OCI-LY1 (cell line): Measurements from ENCODE around the gene FHIT.

Experiments used
- H2AFZ ChIP-seq: fragments of 200-600 bp; sonication (generic), shearing (Covaris generic); 2 replicates; pipeline ENCODE4 v1.6.0; 2014; ENCODE audit warnings: antibody characterized with exemption, mild to moderate bottlenecking, low read length
- H3F3A ChIP-seq: fragments of 200-600 bp; sonication (generic), shearing (Covaris generic); 2 replicates; pipeline ENCODE4 v1.6.0; 2014; ENCODE audit warnings: mild to moderate bottlenecking, antibody characterized with exemption, low read length, moderate library complexity; ENCODE audit not compliant: insufficient read depth
- H3K27ac ChIP-seq: fragments of 200-600 bp; sonication (generic); 2 replicates; pipeline ENCODE4 v1.5.1; 2014; ENCODE audit warnings: low read length, mixed run types, mild to moderate bottlenecking, low read depth; ENCODE audit not compliant: poor library complexity, severe bottlenecking
- H3K27me3 ChIP-seq: fragments of 200-600 bp; sonication (generic); 2 replicates; pipeline ENCODE4 v1.6.0; 2014; ENCODE audit warnings: antibody characterized with exemption, mild to moderate bottlenecking, low read length, moderate library complexity; ENCODE audit not compliant: insufficient read depth
- H3K36me3 ChIP-seq: fragments of 200-600 bp; sonication (generic); 2 replicates; pipeline ENCODE4 v1.6.1; 2014; ENCODE audit warnings: mild to moderate bottlenecking, antibody characterized with exemption, low read length, moderate library complexity, mixed read lengths; ENCODE audit not compliant: insufficient read depth
- H3K4me1 ChIP-seq: fragments of 200-600 bp; sonication (generic); 2 replicates; pipeline ENCODE4 v1.5.1; 2014; ENCODE audit warnings: mild to moderate bottlenecking, low read length, moderate library complexity; ENCODE audit not compliant: insufficient read depth, severe bottlenecking
- H3K4me2 ChIP-seq: fragments of 200-600 bp; sonication (generic), shearing (Covaris generic); 2 replicates; pipeline ENCODE4 v1.6.1; 2014; ENCODE audit warnings: low read length
- H3K4me3 ChIP-seq: fragments of 200-600 bp; sonication (generic); 2 replicates; pipeline ENCODE4 v1.5.1; 2014; ENCODE audit warnings: low read length, low read depth, mild to moderate bottlenecking, mixed read lengths; ENCODE audit not compliant: poor library complexity, severe bottlenecking
- H3K79me2 ChIP-seq: fragments of 200-600 bp; shearing (Covaris generic); 2 replicates; pipeline ENCODE4 v1.6.1; 2016; ENCODE audit warnings: mixed run types, low read length, mixed read lengths; ENCODE audit not compliant: insufficient read depth
- H3K9ac ChIP-seq: fragments of 200-600 bp; sonication (generic), shearing (Covaris generic); 2 replicates; pipeline ENCODE4 v1.6.1; 2014; ENCODE audit warnings: mild to moderate bottlenecking, low read length, mixed read lengths
- H3K9me2 ChIP-seq: fragments of 200-600 bp; sonication (generic), shearing (Covaris generic); 2 replicates; pipeline ENCODE4 v1.6.1; 2014; ENCODE audit warnings: low read depth, mild to moderate bottlenecking, low read length, mixed read lengths
- H3K9me3 ChIP-seq: fragments of 200-600 bp; shearing (Covaris generic); 2 replicates; pipeline ENCODE4 v1.6.1; 2014; ENCODE audit warnings: low read length, mixed read lengths
- H4K20me1 ChIP-seq: fragments of 200-600 bp; sonication (generic), shearing (Covaris generic); 2 replicates; pipeline ENCODE4 v1.6.0; 2016; ENCODE audit warnings: mild to moderate bottlenecking, low read length; ENCODE audit not compliant: insufficient read depth
- CTCF ChIP-seq: fragments of 200-600 bp; sonication (generic), shearing (Covaris generic); IDR thresholded peaks from 2 replicates; pipeline ENCODE4 v1.5.1; 2017; ENCODE audit warnings: mild to moderate bottlenecking, antibody characterized with exemption, low read length, moderate library complexity, mixed read lengths
- EZH2 ChIP-seq: fragments of 200-600 bp; sonication (generic), shearing (Covaris generic); IDR thresholded peaks from 2 replicates; pipeline ENCODE4 v1.8.0; 2017; ENCODE audit warnings: borderline replicate concordance, mixed run types, mild to moderate bottlenecking, antibody characterized with exemption, low read length, moderate library complexity, mixed read lengths

The FHIT gene

DNA sequence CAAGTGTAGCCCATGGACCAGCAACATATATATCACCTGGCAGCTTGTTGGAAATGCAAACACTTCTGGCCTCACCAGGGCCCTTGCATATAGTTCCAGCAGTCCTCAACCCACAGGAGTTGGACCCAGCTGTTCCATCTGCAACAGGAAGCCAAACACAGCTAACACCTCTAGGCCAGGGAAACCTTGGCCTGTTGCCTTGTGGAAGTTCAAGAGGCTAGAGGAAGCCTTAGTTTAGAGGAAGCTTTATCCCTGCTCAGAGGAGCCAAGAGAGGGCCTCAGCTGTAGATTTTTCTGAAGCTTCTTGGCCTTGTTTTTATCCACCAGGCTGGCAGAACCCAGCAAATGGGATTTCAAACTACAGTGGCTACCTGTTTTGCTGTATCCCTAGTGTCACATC lies 11.4 kb downstream of the FHIT start:
- H3F3A ChIP-seq, result no peaks in the 10 kb centered on the region

GRCh38 chr3:61237858-61238257 lies 13.4 kb downstream of the FHIT start:
- no peaks in the 10 kb centered on the region for H4K20me1 ChIP-seq
- no peaks in the 10 kb centered on the region for H3K27me3 ChIP-seq
- no peak overlapping the region for H3K27ac ChIP-seq
- no peak overlapping the region for H2AFZ ChIP-seq
- H3K4me1 ChIP-seq, result peaks cover 9% of the 10 kb centered on the region
- H3K79me2 ChIP-seq, result no peaks in the 10 kb centered on the region
- H3F3A ChIP-seq, result no peaks in the 10 kb centered on the region
- H3K9me2 ChIP-seq, result no peaks in the 10 kb centered on the region
- no peak overlapping the region for H3K4me2 ChIP-seq
- no peaks in the 10 kb centered on the region for H3K36me3 ChIP-seq
- no peak overlapping the region for H3K9ac ChIP-seq
- H3K9me3 ChIP-seq, result no peaks in the 10 kb centered on the region
- TF ChIP-seq EZH2, result no peak
- no peak overlapping the region for H3K4me3 ChIP-seq

More for the DNA sequence above, 11.4 kb downstream of the FHIT start:
- no peak overlapping the region for H3K4me3 ChIP-seq
- no peak for TF ChIP-seq EZH2
- no peak for TF ChIP-seq CTCF
- no peaks in the 10 kb centered on the region for H4K20me1 ChIP-seq
- no peak overlapping the region for H2AFZ ChIP-seq
- H3K27ac ChIP-seq, result no peak overlapping the region
- H3K9ac ChIP-seq, result no peak overlapping the region
- no peaks in the 10 kb centered on the region for H3K9me3 ChIP-seq
- H3K9me2 ChIP-seq, result no peaks in the 10 kb centered on the region
- no peaks in the 10 kb centered on the region for H3K36me3 ChIP-seq
- no peaks in the 10 kb centered on the region for H3K79me2 ChIP-seq
- peaks cover 5% of the 10 kb centered on the region for H3K4me1 ChIP-seq
- H3K27me3 ChIP-seq, result no peaks in the 10 kb centered on the region
- H3K4me2 ChIP-seq, result no peak overlapping the region

- no peak overlapping the region for H2AFZ ChIP-seq
- H4K20me1 ChIP-seq, result no peaks in the 10 kb centered on the region
- H3K27me3 ChIP-seq, result no peaks in the 10 kb centered on the region
- H3K4me1 ChIP-seq, result peaks cover 9% of the 10 kb centered on the region
- no peaks in the 10 kb centered on the region for H3K9me2 ChIP-seq
- H3K4me2 ChIP-seq, result no peak overlapping the region
- H3K27ac ChIP-seq, result no peak overlapping the region
- no peak overlapping the region for H3K9ac ChIP-seq
- no peaks in the 10 kb centered on the region for H3K79me2 ChIP-seq
- H3K4me3 ChIP-seq, result no peak overlapping the region
- H3K36me3 ChIP-seq, result no peaks in the 10 kb centered on the region
- no peaks in the 10 kb centered on the region for H3F3A ChIP-seq
- H3K9me3 ChIP-seq, result no peaks in the 10 kb centered on the region
- TF ChIP-seq EZH2, result no peak
- TF ChIP-seq CTCF, result no peak
These were observed 14.7 kb downstream of the FHIT start for GRCh38 chr3:61236556-61236955.

- TF ChIP-seq EZH2, result no peak
- TF ChIP-seq CTCF, result no peak
- Histone ChIP-seq H3K27ac (no peak overlapping the region), H3K79me2 (no peaks in the 10 kb centered on the region), H3K9me2 (no peaks in the 10 kb centered on the region), H3K4me3 (no peak overlapping the region), H3F3A (no peaks in the 10 kb centered on the region), H3K27me3 (no peaks in the 10 kb centered on the region), H3K4me1 (peaks cover 9% of the 10 kb centered on the region), H2AFZ (no peak overlapping the region), H3K4me2 (no peak overlapping the region), H3K9ac (no peak overlapping the region), H4K20me1 (no peaks in the 10 kb centered on the region), H3K9me3 (no peaks in the 10 kb centered on the region), H3K36me3 (no peaks in the 10 kb centered on the region)
These were observed 17.5 kb downstream of the FHIT start for GRCh38 chr3:61233746-61234145.
